Activated T-cell treated with anti-CD3 and anti-CD28 coated beads, Interleukin-2, amount 50 U/mL, for 24 hours (primary cell): ENCODE data around the gene KRT15.

Experiments used
- DNase-seq: peaks from one replicate; pipeline ENCODE4 v3.0.0-alpha.2; 2020
- H3K27ac Mint-ChIP-seq: 2 replicates; pipeline ENCODE4 v1.8.0; 2020; ENCODE audit warnings: mild to moderate bottlenecking, mixed read lengths
- H3K27me3 Mint-ChIP-seq: 2 replicates; pipeline ENCODE4 v1.8.0; 2020; ENCODE audit warnings: mixed read lengths
- H3K36me3 Mint-ChIP-seq: 2 replicates; pipeline ENCODE4 v1.8.0; 2020; ENCODE audit warnings: low read depth, mixed read lengths
- H3K4me1 Mint-ChIP-seq: 2 replicates; pipeline ENCODE4 v1.8.0; 2020; ENCODE audit warnings: low read depth, mixed read lengths
- H3K4me3 Mint-ChIP-seq: 2 replicates; pipeline ENCODE4 v1.8.0; 2020; ENCODE audit warnings: mild to moderate bottlenecking, moderate library complexity, mixed read lengths
- H3K9me3 Mint-ChIP-seq: 2 replicates; pipeline ENCODE4 v1.8.0; 2020; ENCODE audit warnings: mixed read lengths

KRT15 gene

DNA sequence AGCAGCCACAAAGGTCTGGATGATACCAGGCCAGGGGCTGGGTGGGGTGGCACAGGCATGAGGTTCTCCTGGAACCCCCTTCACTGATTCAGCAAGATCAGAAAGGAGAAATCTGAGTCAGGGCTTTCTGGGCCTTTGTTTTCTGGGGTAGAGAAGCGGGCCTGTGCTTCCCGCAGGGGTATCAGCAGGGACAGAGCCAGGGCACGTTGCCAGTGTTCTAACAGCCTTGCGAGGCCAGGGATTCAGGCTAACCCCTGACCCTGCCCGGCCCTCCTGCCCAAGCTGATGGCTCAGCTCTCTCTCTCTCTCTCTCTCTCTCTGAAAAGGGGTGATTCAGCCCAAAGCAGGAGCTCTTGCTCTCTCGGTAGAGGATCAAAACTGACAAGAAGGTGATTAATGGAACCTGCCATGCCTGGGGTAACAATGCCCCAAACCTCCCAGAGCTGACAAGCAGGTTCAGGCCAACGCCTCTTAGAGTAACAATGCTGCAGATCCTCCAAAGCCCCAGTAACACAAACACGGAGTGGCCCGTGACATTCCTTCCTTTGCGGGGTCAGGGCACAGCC lies 11.3 kb downstream of the KRT15 start:
- no peak for DNase-seq
- no peaks in the 10 kb centered on the region for H3K4me1 Mint-ChIP-seq
- H3K4me3 Mint-ChIP-seq: no peak overlapping the region
- no peaks in the 10 kb centered on the region for H3K36me3 Mint-ChIP-seq
- no peaks in the 10 kb centered on the region for H3K27me3 Mint-ChIP-seq
- no peaks in the 10 kb centered on the region for H3K9me3 Mint-ChIP-seq
- no peak overlapping the region for H3K27ac Mint-ChIP-seq

DNA sequence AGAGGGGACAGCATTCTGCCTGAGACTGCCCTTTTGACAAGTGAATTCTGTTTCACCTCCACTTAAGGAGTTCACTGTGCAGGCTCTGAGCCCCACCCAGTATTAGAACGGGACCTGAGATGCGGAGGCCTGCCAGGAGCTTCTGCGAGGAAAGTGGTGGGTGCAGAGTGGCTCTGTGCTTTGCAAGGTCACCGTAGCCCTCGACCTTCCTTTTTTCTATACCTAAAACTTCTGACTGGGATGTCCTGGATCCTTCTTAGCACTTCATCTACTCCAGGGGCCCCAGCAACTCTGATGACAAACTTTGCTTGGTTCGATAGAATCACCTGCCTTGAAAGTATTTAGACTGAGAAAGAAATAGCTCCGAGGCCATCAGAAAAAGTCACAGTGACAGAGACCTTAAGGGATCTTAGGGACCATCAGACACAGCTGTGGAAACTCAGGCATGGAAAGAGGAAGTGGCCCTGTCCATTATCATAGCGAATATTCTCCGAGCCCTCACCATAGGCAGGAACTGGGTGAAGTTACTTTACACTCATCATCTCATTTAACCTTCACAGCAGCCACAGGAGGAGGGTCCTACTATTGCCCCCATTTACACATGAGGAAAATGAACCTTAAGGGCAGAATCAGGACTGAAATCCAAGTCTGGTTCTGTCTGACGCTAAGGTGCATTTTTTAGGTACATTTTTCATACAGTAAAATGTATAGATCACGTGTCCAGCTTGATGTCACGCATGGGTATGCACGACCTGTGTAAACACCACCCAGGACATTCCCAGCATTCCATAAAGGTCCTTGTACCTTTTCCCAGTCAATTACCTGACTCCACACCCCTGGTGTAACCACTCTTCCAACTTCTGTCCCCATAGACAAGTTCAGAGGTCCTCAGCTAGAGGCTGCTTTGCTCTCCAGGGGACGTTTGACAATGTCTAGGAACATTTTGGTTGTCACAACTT lies 12.6 kb downstream of the KRT15 start:
- H3K4me1 Mint-ChIP-seq: no peaks in the 10 kb centered on the region
- H3K36me3 Mint-ChIP-seq: no peaks in the 10 kb centered on the region
- no peaks in the 10 kb centered on the region for H3K9me3 Mint-ChIP-seq
- H3K4me3 Mint-ChIP-seq: no peak overlapping the region
- no peak overlapping the region for H3K27ac Mint-ChIP-seq
- no peak for DNase-seq
- H3K27me3 Mint-ChIP-seq: no peaks in the 10 kb centered on the region

DNA sequence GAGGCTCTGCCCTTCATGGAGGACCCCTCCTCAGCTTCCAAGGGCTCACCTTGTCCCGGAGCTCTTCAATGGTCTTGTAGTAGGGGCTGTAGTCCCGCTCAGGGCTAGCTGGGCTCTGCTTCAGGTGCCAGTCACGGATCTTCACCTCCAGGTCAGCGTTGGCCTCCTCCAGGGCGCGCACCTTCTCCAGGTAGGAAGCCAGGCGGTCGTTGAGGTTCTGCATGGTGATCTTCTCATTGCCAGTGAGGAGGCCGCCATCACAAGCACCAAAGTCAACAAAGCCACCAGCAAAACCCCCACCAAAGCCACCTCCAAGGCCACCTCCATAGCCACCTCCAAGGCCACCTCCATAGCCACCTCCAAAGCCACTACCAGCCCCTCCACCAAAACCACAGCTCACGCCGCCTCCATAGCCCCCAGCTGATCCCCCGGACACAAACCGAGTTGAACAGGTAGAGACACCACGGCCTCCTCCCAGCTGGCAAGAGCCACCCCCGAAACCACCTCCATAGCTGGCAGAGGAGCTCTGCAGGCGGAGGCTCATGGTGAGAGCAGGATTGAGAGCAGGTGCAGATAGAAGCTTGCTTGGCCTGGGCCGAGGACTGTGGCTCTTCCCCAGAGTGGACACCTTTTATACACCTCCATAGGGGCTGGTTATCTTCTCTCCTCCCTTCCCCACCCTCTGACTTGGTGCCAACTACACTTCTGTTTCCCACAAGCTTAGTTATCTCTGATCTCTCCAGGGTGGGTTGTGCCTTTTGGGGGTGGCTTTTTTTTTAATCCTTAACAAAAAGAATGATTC lies 13.5 kb downstream of the KRT15 start, which contains the start of gene KRT13:
TSS of gene KRT13 (minus strand) at position 606 of the 802 bp plus-strand sequence. CDS start at position 544, 62 bp downstream.
- Mint-ChIP-seq H3K36me3 (no peaks in the 10 kb centered on the region), H3K27me3 (no peaks in the 10 kb centered on the region), H3K27ac (no peak within 1 kb of the TSS), H3K9me3 (no peaks in the 10 kb centered on the region), H3K4me3 (no peak within 1 kb of the TSS), H3K4me1 (no peaks in the 10 kb centered on the region)
- DNase-seq: no peak

DNA sequence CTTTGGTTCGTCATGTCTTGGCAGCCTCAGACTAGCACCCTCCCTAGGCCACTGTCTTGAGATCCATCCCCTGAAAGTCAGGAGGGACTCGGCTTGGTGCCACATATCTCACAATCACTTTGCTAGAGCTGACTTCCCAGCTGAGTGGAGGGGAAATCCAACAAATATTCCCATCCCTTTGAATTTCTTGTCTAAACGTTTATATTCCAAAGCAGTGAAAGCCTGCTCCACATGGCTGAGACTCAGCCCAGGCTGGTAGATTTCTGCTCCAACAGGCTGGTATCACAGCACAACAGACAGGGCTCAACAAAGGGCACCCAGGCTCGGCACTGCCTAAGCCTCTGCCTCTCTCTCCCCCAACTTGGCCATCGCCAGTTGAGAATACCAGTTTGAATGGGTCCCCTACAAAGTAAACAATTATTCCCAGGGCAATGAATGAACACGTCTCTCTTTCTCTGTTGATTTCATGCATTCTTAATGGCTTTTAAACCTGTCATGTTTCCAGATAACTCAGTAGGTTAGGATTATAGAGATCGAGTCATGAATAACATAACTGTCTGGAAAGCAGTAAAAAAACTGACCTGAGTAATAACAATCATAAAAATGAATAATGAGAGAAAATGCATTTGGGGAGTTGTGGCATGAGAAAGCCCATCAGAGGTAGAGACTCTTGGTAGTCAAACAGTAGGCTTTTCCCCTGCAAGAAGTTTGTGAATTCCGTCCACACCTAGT lies 14.3 kb downstream of the KRT15 start:
- DNase-seq: no peak
- H3K27me3 Mint-ChIP-seq: no peaks in the 10 kb centered on the region
- H3K4me3 Mint-ChIP-seq: no peak overlapping the region
- H3K36me3 Mint-ChIP-seq: no peaks in the 10 kb centered on the region
- H3K27ac Mint-ChIP-seq: no peak overlapping the region
- H3K9me3 Mint-ChIP-seq: no peaks in the 10 kb centered on the region
- H3K4me1 Mint-ChIP-seq: no peaks in the 10 kb centered on the region

DNA sequence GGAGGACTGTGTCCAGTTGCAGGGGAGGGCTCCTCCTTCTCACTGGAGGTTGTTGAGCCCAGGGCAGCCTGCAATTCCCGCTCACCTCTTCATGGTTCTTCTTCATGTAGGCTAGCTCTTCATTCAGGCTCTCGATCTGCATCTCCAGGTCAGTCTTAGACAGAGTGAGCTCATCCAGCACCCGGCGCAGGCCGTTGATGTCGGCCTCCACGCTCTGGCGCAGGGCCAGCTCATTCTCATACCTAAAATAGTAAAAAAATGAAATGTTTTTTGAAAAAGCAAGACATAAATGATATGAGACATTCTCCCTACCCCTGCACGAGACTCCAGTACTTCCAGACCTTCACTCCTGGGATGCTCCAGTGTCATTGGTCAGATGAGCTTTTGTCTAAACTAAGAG lies 15.5 kb downstream of the KRT15 start:
- DNase-seq: no peak
- Mint-ChIP-seq H3K27me3 (no peaks in the 10 kb centered on the region), H3K27ac (no peak overlapping the region), H3K9me3 (no peaks in the 10 kb centered on the region), H3K4me3 (no peak overlapping the region), H3K36me3 (no peaks in the 10 kb centered on the region), H3K4me1 (no peaks in the 10 kb centered on the region)

DNA sequence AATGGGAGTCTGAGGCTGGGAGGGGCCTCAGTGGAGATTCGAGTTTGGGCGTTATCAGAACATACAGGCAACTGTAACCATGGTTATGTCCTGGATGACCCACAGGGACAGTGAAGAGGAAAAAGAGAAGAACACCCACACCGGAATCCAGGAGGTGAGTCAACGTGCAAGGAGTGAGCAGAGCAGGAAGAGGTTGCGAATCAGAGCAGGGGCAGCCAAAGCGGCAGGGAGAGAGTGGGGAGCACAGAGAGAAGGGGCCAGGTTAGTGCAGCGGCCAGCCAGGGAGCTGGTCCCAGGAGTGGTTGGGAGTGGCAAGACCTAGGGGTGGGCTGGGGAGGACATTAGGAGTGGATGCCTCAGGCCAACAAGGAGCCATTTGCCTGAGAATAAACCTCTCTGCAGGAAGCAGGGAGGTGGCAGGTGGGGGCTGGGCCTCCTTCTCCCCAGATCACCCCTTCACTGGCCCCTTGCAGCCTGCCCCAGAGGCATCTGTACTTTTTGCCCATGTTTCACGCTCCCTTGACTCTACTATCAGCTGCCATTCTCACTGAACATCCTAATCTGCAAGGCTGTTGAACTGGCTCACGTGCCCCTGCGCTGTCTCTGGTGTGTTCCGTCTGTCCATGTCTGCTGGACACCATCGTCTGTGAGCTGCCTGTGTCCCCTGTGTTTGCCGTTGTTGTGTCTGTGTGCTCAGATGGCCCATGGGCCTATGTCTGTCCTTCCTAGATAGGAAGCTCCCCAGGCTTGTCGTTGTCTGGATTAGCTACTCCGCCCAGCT lies 18.4 kb downstream of the KRT15 start:
- Mint-ChIP-seq H3K9me3 (no peaks in the 10 kb centered on the region), H3K27me3 (no peaks in the 10 kb centered on the region), H3K4me1 (peaks cover 6% of the 10 kb centered on the region), H3K4me3 (no peak overlapping the region), H3K27ac (no peak overlapping the region), H3K36me3 (no peaks in the 10 kb centered on the region)
- no peak for DNase-seq

DNA sequence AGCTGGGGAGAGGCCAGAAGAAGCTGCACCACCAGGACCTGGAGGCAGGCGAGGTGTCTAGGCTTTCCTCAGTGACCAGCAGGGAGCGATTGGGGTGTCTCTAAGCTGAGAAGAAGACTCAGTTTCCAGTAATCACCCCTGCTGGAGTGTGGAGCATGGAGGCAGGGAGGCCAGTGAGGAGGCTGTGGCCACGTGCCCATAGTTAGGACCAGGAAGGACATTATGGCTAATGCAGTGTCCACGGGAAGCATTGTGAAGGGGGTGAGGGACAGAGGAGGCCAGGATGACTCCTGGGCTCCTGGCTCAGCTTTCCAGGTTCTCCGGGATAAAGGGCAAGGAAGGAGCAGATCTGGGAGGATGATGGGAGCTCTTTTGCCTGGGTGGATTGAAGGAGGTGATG lies 19.0 kb downstream of the KRT15 start:
- H3K4me3 Mint-ChIP-seq: no peak overlapping the region
- no peak overlapping the region for H3K27ac Mint-ChIP-seq
- peaks cover 6% of the 10 kb centered on the region for H3K4me1 Mint-ChIP-seq
- H3K27me3 Mint-ChIP-seq: no peaks in the 10 kb centered on the region
- no peaks in the 10 kb centered on the region for H3K9me3 Mint-ChIP-seq
- no peak for DNase-seq
- H3K36me3 Mint-ChIP-seq: no peaks in the 10 kb centered on the region

DNA sequence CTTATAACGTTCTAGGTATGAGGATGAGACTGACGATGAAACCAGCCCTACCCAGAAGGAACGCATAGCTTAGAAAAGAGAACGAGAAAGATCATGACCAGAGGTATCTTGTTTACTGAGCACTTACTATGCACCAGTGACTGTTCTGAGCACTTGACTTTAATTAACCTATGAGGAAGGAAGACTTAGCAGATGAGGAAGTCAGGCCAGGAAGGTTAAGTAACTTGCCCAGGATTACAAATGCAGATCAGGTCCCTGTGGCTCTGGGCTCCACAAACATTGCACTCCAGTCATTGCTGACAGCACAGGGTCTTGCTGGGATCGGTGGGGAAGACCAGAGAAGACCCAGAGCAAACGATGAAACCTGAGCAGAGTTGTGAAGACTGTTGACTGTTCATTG lies 20.4 kb downstream of the KRT15 start:
- H3K27ac Mint-ChIP-seq: no peak overlapping the region
- no peaks in the 10 kb centered on the region for H3K9me3 Mint-ChIP-seq
- H3K27me3 Mint-ChIP-seq: no peaks in the 10 kb centered on the region
- no peak overlapping the region for H3K4me3 Mint-ChIP-seq
- no peak for DNase-seq
- peaks cover 6% of the 10 kb centered on the region for H3K4me1 Mint-ChIP-seq
- no peaks in the 10 kb centered on the region for H3K36me3 Mint-ChIP-seq

DNA sequence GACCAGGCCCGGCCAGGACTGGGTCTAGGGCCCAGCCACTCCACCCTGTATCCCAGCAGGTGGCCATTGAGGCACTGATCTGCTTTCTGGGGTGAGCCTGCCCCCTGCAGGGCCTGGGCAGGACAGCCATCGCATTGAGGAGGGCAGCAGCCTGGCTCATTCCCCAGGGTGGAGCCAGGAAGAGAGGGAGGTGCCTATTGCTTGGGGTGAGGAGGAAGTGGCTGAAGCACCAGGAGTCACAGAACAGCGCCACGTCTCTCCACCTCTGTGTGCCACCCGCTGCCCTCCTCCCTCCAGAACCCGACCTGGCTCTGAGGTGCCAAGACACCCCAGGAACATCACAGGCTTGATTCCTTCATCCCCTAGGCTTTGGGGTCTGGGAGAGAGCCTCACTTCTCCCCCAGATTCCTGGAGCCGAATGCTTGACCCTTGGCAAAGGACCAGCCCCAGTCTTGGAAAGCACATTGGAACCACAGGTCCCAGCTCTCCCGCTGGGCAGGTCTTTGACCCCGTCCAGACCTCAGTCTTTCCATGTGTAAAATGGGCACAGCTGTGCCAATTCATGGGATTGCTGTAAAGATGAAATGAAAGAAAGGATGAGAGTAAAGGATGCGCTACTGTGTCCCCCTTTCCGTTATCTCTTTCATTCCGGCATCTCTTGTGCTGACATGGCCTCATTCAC lies 21.7 kb downstream of the KRT15 start:
- H3K4me3 Mint-ChIP-seq: no peak overlapping the region
- no peaks in the 10 kb centered on the region for H3K27me3 Mint-ChIP-seq
- peak overlapping the region; percentile 53 for H3K27ac Mint-ChIP-seq
- peaks cover 6% of the 10 kb centered on the region for H3K4me1 Mint-ChIP-seq
- H3K9me3 Mint-ChIP-seq: no peaks in the 10 kb centered on the region
- DNase-seq: peak; percentile 77
- no peaks in the 10 kb centered on the region for H3K36me3 Mint-ChIP-seq

DNA sequence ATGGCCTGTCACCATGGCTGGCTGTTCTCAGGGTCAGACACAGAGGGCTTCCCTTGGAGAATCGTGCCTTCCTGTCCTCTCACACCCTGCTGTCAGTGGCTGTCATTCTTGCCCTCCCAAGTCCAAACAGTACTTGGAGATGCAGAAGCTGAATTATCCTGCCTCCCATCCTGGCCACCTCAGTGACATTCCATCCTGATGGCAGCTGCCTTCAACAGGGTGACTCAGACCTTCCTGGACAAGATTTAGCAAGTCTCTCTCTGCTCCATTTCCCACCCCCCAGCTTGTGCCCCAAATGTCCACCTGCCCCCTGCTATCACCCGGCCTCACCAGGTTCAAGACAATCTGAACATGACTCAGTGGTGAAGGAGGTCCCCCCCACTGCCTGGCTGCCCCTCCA lies 24.2 kb downstream of the KRT15 start:
- DNase-seq: no peak
- H3K27me3 Mint-ChIP-seq: no peaks in the 10 kb centered on the region
- no peak overlapping the region for H3K4me3 Mint-ChIP-seq
- H3K4me1 Mint-ChIP-seq: peaks cover 11% of the 10 kb centered on the region
- H3K27ac Mint-ChIP-seq: no peak overlapping the region
- H3K36me3 Mint-ChIP-seq: no peaks in the 10 kb centered on the region
- no peaks in the 10 kb centered on the region for H3K9me3 Mint-ChIP-seq

DNA sequence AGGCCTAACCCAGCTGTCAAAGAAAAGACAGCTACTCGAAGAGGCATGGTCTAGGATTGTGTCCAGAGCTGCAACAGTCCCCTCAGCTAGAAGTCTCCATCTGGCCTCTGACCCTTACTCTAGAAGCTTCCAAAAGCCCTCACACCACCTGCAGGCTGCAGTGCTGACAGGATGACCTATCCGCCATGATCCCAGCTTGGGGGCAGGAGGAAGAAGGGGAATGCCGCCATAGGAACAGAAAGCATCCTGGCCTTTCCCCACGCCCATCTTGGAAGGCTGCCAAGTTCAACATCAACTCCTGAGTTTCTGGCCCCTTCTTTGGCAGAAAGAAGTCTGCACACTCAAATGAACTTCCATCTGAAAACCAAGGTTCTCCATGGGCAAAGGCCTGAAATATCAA lies 25.9 kb downstream of the KRT15 start:
- Mint-ChIP-seq H3K36me3 (no peaks in the 10 kb centered on the region), H3K27me3 (no peaks in the 10 kb centered on the region), H3K4me3 (no peak overlapping the region), H3K27ac (no peak overlapping the region), H3K9me3 (no peaks in the 10 kb centered on the region), H3K4me1 (peaks cover 11% of the 10 kb centered on the region)
- DNase-seq: no peak

DNA sequence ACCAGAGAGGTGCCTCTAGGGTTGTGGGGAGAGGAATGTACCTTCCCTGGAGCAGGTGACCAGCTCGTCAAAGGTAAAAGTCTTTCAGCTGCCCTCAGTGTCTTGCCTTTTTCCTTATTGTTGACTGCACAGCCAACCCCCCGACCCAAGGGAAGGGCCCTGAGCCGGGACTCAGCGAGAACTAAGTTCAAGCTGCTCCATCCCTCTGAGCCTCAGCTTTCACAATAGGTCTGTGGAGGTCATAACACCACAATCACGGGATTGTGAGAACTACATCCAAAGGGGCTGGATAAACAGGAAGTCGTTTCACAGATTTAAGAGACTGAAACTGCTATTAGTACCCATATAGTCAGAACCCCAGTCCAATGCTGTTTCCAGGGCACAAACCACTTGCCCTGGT lies 26.3 kb downstream of the KRT15 start:
- Mint-ChIP-seq H3K4me3 (no peak overlapping the region), H3K27me3 (no peaks in the 10 kb centered on the region), H3K9me3 (no peaks in the 10 kb centered on the region), H3K27ac (no peak overlapping the region), H3K4me1 (peaks cover 11% of the 10 kb centered on the region), H3K36me3 (no peaks in the 10 kb centered on the region)
- DNase-seq: no peak

DNA sequence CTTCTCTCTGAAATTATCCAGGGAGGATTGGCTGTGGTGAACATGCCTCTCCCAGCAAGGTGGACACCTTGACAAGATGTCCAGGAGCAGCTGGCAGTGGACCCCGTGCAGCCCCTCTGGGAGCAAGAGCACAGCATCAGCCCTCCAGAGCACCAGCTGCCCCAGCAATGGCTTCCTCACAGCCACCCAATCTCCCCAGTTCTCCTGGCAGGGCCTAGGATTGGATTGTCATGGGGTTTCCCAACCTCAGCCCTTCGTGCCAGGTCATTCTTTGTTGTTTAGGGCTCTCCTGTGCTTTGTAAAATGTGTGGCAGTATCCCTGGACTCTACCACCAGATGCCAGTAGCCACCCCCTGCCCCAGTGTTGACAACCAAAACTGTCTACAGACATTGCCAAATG lies 27.2 kb downstream of the KRT15 start:
- DNase-seq: no peak
- Mint-ChIP-seq H3K9me3 (no peaks in the 10 kb centered on the region), H3K27ac (no peak overlapping the region), H3K4me3 (no peak overlapping the region), H3K27me3 (peaks cover under 1% of the 10 kb centered on the region), H3K4me1 (peaks cover 5% of the 10 kb centered on the region), H3K36me3 (no peaks in the 10 kb centered on the region)
